Effector memory CD8-positive, alpha-beta T cell (primary cell): ENCODE results near the gene UPF2.

Experiments
- ATAC-seq: fragments of 150-1000 bp; cut with Tn5 transposase; replicated peaks from 2 replicates; pipeline ENCODE4 v1.10.0; 2021; ENCODE audit warnings: mild to moderate bottlenecking, moderate library complexity
- DNase-seq, 3 experiments: peaks; one replicate each; pipeline ENCODE4 v3.0.0; 2021
- H3K27ac Mint-ChIP-seq, 2 donors: one replicate each; pipeline ENCODE4 v1.8.0; 2022; ENCODE audit warnings: mild to moderate bottlenecking in 2 of 2, mixed read lengths in 2 of 2, moderate library complexity in 2 of 2
- H3K27me3 Mint-ChIP-seq, 2 donors: one replicate each; pipeline ENCODE4 v1.8.0; 2022; ENCODE audit warnings: mixed read lengths in 2 of 2
- H3K36me3 Mint-ChIP-seq: one replicate; pipeline ENCODE4 v1.8.0; 2022; ENCODE audit warnings: mild to moderate bottlenecking, moderate library complexity, mixed read lengths; ENCODE audit not compliant: insufficient read depth
- H3K4me1 Mint-ChIP-seq, 2 donors: one replicate each; pipeline ENCODE4 v1.8.0; 2022; ENCODE audit warnings: low read depth in 2 of 2, mixed read lengths in 2 of 2
- H3K4me3 Mint-ChIP-seq, 2 donors: one replicate each; pipeline ENCODE4 v1.8.0; 2022; ENCODE audit warnings: mild to moderate bottlenecking in 2 of 2, mixed read lengths in 2 of 2, moderate library complexity in 2 of 2
- H3K9me3 Mint-ChIP-seq, 2 donors: one replicate each; pipeline ENCODE4 v1.8.0; 2022; ENCODE audit warnings: mixed read lengths in 2 of 2

The UPF2 gene

GRCh38 chr10:12062754-12063482 is 20.3 kb upstream of the UPF2 start:
- H3K9me3 Mint-ChIP-seq, result no peaks in the 10 kb centered on the region
- DNase-seq (no peak), ATAC-seq (no peak)
- H3K27me3 Mint-ChIP-seq, result no peaks in the 10 kb centered on the region
- H3K4me1 Mint-ChIP-seq, result no peaks in the 10 kb centered on the region
- H3K36me3 Mint-ChIP-seq, result no peaks in the 10 kb centered on the region
- no peak overlapping the region for H3K4me3 Mint-ChIP-seq
- H3K27ac Mint-ChIP-seq, result no peak overlapping the region

GRCh38 chr10:12061124-12061523 is 18.5 kb upstream of the UPF2 start:
- Mint-ChIP-seq H3K27ac (no peak overlapping the region), H3K27me3 (no peaks in the 10 kb centered on the region)

GRCh38 chr10:12056748-12057147 is 14.1 kb upstream of the UPF2 start:
- no peak overlapping the region for H3K4me3 Mint-ChIP-seq
- H3K36me3 Mint-ChIP-seq, result peaks cover 6% of the 10 kb centered on the region
- H3K27ac Mint-ChIP-seq, result no peak overlapping the region
- H3K27me3 Mint-ChIP-seq, result no peaks in the 10 kb centered on the region
- H3K4me1 Mint-ChIP-seq, result no peaks in the 10 kb centered on the region
- H3K9me3 Mint-ChIP-seq, result no peaks in the 10 kb centered on the region
- no peak for DNase-seq
- no peak for ATAC-seq

More at GRCh38 chr10:12061124-12061523, 18.5 kb upstream of the UPF2 start:
- Mint-ChIP-seq H3K4me1 (no peaks in the 10 kb centered on the region), H3K9me3 (no peaks in the 10 kb centered on the region), H3K4me3 (no peak overlapping the region), H3K36me3 (no peaks in the 10 kb centered on the region)
- ATAC-seq (no peak), DNase-seq (no peak)

- ATAC-seq (no peak), DNase-seq (no peak)
- Mint-ChIP-seq H3K4me3 (no peak overlapping the region), H3K36me3 (peaks cover 6% of the 10 kb centered on the region), H3K4me1 (no peaks in the 10 kb centered on the region), H3K27ac (no peak overlapping the region), H3K27me3 (no peaks in the 10 kb centered on the region), H3K9me3 (no peaks in the 10 kb centered on the region)
These were observed 13.1 kb upstream of the UPF2 start for GRCh38 chr10:12055732-12056131.

- Mint-ChIP-seq H3K4me3 (no peak overlapping the region), H3K27me3 (peaks cover 0 to 7% of the 10 kb centered on the region in 2 donors), H3K27ac (no peak overlapping the region), H3K4me1 (no peaks in the 10 kb centered on the region), H3K36me3 (peaks cover 6% of the 10 kb centered on the region), H3K9me3 (no peaks in the 10 kb centered on the region)
- DNase-seq, result no peak
- no peak for ATAC-seq
These were observed 8.6 kb upstream of the UPF2 start for GRCh38 chr10:12051241-12051640.

- Mint-ChIP-seq H3K4me1 (no peaks in the 10 kb centered on the region), H3K27ac (no peak overlapping the region), H3K36me3 (peaks cover 6% of the 10 kb centered on the region), H3K9me3 (no peaks in the 10 kb centered on the region), H3K4me3 (no peak overlapping the region), H3K27me3 (peaks cover 0 to 7% of the 10 kb centered on the region in 2 donors)
- ATAC-seq (no peak), DNase-seq (no peak)
These were observed 7.9 kb upstream of the UPF2 start for GRCh38 chr10:12050528-12050927.

- Mint-ChIP-seq H3K4me1 (no peaks in the 10 kb centered on the region), H3K27me3 (peaks cover 0 to 7% of the 10 kb centered on the region in 2 donors), H3K27ac (no peak overlapping the region), H3K4me3 (no peak overlapping the region), H3K36me3 (peaks cover 9% of the 10 kb centered on the region), H3K9me3 (no peaks in the 10 kb centered on the region)
- no peak for ATAC-seq
- DNase-seq, result no peak
These were observed 5.9 kb upstream of the UPF2 start for GRCh38 chr10:12048547-12048946.

GRCh38 chr10:12045596-12045995 is 3.0 kb upstream of the UPF2 start:
- peaks cover 0 to 7% of the 10 kb centered on the region in 2 donors for H3K27me3 Mint-ChIP-seq
- H3K4me1 Mint-ChIP-seq, result peaks cover 9 to 20% of the 10 kb centered on the region in 2 donors
- no peak for DNase-seq
- H3K4me3 Mint-ChIP-seq, result no peak overlapping the region
- no peaks in the 10 kb centered on the region for H3K9me3 Mint-ChIP-seq
- ATAC-seq, result no peak
- peaks cover 16% of the 10 kb centered on the region for H3K36me3 Mint-ChIP-seq
- H3K27ac Mint-ChIP-seq, result no peak overlapping the region

GRCh38 chr10:12042409-12042796 is 206 bp downstream of the UPF2 start:
- H3K9me3 Mint-ChIP-seq, result no peaks in the 10 kb centered on the region
- H3K4me1 Mint-ChIP-seq, result peaks cover 17 to 37% of the 10 kb centered on the region in 2 donors
- peak overlapping the region; percentile 100 for H3K27ac Mint-ChIP-seq
- DNase-seq (peak in 2 of 3 experiments; percentile 40 to 41), ATAC-seq (peak; percentile 30)
- peak overlapping the region; percentile 98 to 99 for H3K4me3 Mint-ChIP-seq
- peaks cover 16% of the 10 kb centered on the region for H3K36me3 Mint-ChIP-seq
- H3K27me3 Mint-ChIP-seq, result no peaks in the 10 kb centered on the region

- no peaks in the 10 kb centered on the region for H3K9me3 Mint-ChIP-seq
- ATAC-seq (no peak), DNase-seq (peak in 1 of 3 experiments; percentile 2)
- H3K4me1 Mint-ChIP-seq, result peaks cover 17 to 37% of the 10 kb centered on the region in 2 donors
- no peaks in the 10 kb centered on the region for H3K27me3 Mint-ChIP-seq
- peak overlapping the region; percentile 98 to 99 for H3K4me3 Mint-ChIP-seq
- peaks cover 16% of the 10 kb centered on the region for H3K36me3 Mint-ChIP-seq
- H3K27ac Mint-ChIP-seq, result peak overlapping the region; percentile 100
These were observed 722 bp downstream of the UPF2 start for GRCh38 chr10:12041766-12042408.

GRCh38 chr10:12036073-12036655 is 6.4 kb downstream of the UPF2 start:
- ATAC-seq, result no peak
- Mint-ChIP-seq H3K4me1 (peaks cover 13 to 34% of the 10 kb centered on the region in 2 donors), H3K9me3 (no peaks in the 10 kb centered on the region), H3K27me3 (no peaks in the 10 kb centered on the region), H3K36me3 (peaks cover 18% of the 10 kb centered on the region), H3K27ac (no peak overlapping the region), H3K4me3 (no peak overlapping the region)
- no peak for DNase-seq

- ATAC-seq (no peak), DNase-seq (no peak)
- Mint-ChIP-seq H3K4me1 (peaks cover 12 to 33% of the 10 kb centered on the region in 2 donors), H3K27ac (no peak overlapping the region), H3K36me3 (peaks cover 51% of the 10 kb centered on the region), H3K27me3 (no peaks in the 10 kb centered on the region), H3K4me3 (no peak overlapping the region), H3K9me3 (no peaks in the 10 kb centered on the region)
These were observed 11.2 kb downstream of the UPF2 start for GRCh38 chr10:12031404-12031803.

GRCh38 chr10:12027539-12027938 is 15.1 kb downstream of the UPF2 start:
- H3K9me3 Mint-ChIP-seq, result no peaks in the 10 kb centered on the region
- peaks cover 15 to 33% of the 10 kb centered on the region in 2 donors for H3K4me1 Mint-ChIP-seq
- H3K36me3 Mint-ChIP-seq, result peaks cover 49% of the 10 kb centered on the region

GRCh38 chr10:12025591-12025990 is 17.0 kb downstream of the UPF2 start:
- no peak for ATAC-seq
- peak overlapping the region in 1 of 2 donors; percentile 63 for H3K27ac Mint-ChIP-seq
- H3K9me3 Mint-ChIP-seq, result no peaks in the 10 kb centered on the region
- peaks cover 43% of the 10 kb centered on the region for H3K36me3 Mint-ChIP-seq
- no peak for DNase-seq
- peak overlapping the region in 1 of 2 donors; percentile 13 for H3K4me3 Mint-ChIP-seq
- peaks cover 18 to 34% of the 10 kb centered on the region in 2 donors for H3K4me1 Mint-ChIP-seq
- H3K27me3 Mint-ChIP-seq, result no peaks in the 10 kb centered on the region

More at GRCh38 chr10:12027539-12027938, 15.1 kb downstream of the UPF2 start:
- Mint-ChIP-seq H3K27ac (peak overlapping the region in 1 of 2 donors; percentile 16), H3K27me3 (no peaks in the 10 kb centered on the region), H3K4me3 (no peak overlapping the region)
- ATAC-seq (no peak), DNase-seq (no peak)
